Measurements from ENCODE around the gene KLHL40.

DNA sequence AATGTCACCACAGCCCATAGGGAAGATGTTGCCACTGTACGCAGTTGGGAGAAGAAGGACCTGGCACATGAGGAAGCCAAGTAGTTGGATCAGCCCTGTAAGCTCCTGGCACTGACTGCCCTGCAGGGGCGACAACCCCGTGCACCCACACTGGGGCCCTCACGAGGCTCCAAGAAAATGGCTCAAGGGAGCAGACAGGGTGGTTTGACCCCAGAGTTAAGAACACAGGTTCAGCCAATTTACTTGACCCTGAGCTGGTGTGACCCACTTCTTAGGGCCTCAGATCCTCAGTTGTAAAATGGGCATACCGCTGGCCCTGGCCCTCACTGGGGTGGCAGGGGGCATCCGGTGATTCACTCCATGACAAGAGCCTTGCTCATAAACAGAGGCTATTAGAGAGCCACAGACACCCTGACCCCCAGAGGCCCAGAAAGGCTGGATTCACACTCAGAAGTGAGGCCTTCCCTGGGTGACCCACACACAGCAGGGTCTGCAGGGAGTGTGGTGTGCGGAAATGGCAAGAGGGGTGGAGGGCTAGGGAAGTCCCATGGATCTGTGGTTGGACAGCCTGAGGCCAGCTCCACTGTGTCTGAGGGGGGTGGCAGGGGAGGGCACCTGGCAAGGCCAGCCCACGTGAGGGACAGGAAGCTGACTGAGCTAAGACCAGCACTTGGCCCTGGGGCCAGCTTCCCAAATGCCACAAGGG is 19.0 kb downstream of the KLHL40 start:
- TF ChIP-seq CTCF (IDR thresholded peaks at IDR 0.05; ENCODE audit: poor library complexity) (no peak), EZH2phosphoT487 (IDR thresholded peaks at IDR 0.05; ENCODE audit: low read depth, severe bottlenecking, unreplicated experiment) (no peak), EZH2 (IDR thresholded peaks at IDR 0.05; ENCODE audit: borderline replicate concordance) (no peak)
